ENCODE data around the gene RPTOR.

GRCh38 chr17:80538484-80538883, 6.2 kb upstream of the RPTOR start:
- TF ChIP-seq CTCF (IDR thresholded peaks at IDR 0.05) (no peak), POLR2AphosphoS5 (IDR thresholded peaks at IDR 0.05) (no peak)
